GM10266 (cell line): ENCODE data around the gene JAKMIP1.

Experiments
- DNase-seq: peaks from one replicate; pipeline ENCODE4 v3.0.0; 2012; ENCODE audit errors: extremely low spot score
- TF ChIP-seq, protein P1 (sequence below): IDR thresholded peaks from 2 replicates; pipeline ENCODE4 v1.5.1; 2012; ENCODE audit warnings: mild to moderate bottlenecking, low read depth; ENCODE audit not compliant: control insufficient read depth, insufficient read depth; ENCODE audit errors: missing control alignments

JAKMIP1 gene

DNA sequence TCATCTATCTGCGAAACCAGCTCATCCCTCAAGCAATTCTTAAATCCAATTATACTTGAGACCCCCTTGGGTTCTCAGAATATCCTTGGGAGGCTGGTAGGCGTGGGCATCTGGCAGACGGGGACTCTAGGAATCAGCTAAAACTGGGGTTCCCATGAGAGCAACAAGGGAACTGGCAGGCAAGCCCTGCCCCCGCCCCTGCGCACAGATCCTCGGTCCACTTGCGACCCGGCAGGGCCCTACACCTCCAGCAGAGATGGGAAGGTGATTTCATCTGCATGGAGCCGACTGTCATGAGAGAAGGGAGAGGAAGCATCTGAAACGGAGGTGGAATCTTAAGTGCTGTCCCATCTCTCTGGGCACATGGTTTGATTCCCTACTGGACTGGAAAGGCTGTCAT lies 172.2 kb downstream of the JAKMIP1 start:
- no peak for DNase-seq
- TF ChIP-seq, protein P1, sequence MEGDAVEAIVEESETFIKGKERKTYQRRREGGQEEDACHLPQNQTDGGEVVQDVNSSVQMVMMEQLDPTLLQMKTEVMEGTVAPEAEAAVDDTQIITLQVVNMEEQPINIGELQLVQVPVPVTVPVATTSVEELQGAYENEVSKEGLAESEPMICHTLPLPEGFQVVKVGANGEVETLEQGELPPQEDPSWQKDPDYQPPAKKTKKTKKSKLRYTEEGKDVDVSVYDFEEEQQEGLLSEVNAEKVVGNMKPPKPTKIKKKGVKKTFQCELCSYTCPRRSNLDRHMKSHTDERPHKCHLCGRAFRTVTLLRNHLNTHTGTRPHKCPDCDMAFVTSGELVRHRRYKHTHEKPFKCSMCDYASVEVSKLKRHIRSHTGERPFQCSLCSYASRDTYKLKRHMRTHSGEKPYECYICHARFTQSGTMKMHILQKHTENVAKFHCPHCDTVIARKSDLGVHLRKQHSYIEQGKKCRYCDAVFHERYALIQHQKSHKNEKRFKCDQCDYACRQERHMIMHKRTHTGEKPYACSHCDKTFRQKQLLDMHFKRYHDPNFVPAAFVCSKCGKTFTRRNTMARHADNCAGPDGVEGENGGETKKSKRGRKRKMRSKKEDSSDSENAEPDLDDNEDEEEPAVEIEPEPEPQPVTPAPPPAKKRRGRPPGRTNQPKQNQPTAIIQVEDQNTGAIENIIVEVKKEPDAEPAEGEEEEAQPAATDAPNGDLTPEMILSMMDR = no peak

DNA sequence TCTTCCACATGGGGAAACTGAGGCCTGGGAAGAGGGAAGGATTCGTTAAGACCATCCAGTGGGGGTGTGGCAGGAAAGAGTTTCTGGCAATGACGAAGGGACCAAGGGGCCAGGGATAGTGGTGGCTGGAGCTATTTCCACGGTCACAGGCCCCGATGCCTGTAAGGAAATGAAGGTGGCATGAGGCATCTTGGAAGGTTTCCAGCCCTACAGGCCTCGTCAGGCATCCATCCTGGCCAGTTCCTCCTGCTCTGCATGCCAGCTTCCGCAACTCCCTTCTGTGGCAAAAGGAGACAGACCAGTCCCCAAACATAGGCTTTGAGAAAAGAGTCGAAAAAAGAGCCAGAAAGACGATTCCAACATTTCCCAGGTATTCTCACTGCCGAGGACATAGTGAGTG lies 173.0 kb downstream of the JAKMIP1 start:
- DNase-seq = no peak
- TF ChIP-seq, protein P1 = no peak

DNA sequence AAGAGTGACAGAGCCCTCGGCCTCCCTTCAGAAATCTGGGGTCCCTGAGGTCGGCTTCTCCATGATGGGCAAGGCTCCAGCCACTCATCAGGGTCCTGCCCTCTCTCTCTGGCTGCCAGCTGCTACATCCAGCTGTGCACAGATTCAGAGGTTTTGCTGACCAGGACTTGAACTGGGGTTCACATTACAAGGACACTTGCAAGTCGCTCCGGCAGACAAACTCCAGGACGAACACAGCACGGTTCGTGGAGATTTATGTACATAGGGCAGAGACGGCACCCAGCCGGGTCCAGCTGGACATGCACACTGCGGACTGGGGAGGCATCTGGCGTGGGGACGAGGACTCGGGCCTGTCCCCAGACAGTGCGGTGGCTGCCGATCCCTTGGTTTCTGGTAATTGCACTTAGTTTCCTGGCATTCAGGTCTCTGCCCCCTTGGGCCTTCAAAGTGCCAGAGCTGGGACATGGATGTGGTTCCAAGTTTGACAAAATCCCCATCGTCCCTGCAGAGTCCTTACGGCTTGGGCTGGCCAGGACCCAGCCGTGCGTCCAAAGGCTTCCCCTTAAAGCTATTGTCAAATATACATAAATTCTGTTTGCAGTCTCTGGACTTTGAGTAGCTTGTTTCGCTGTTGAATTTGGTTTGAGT lies 175.9 kb downstream of the JAKMIP1 start:
- TF ChIP-seq, protein P1 = no peak
- DNase-seq = no peak

DNA sequence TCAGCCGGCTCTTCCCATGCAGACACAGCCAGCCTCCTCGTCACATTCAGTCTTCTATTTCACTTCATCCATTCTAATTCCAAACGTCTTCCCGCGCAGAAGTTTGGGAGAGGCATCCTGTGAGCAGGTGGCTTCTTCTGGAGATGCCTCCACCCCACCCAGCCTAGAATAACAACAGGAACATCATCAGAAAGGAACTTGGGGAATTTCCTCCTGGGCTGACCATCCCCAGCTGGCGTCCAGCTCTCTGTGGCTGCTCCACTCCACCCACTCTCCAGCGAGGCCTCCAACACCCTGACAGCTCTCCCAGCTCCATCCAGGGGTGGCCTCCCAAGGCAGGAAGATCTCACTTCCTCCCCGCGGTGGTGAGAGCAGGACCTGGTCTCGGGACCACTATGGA lies 176.6 kb downstream of the JAKMIP1 start:
- no peak for DNase-seq

DNA sequence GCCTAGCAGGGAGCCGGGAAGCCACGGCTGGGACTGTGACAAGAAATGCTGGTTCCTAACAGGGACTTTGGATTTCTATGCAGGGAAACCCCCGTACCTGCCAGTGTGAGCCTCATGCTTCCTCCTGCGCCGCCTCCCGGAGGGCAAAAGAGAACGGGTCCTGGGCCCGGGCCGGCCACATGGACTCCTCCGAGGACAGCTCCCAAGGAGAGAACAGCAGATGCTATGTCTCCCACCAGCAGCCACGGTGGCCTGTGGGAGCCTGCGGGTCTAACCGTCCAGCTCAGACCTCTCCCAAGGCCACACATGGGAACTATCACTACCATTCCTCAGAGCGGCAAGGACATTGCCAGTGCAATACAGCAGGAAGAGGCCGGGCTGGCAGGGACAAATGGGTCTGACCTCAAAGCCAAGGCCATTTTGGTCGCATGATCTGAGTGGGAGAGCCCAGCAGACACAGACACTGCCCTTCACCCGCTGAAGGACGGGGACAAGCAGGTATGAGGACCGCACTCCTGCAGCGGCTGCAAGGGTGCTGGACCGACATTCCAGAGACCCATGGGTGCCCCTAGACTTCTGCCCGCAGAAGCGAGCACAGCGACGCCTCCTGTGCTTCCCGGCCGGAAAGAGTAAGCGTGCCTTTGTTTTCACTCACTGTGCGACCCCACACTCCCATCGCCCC lies 177.6 kb downstream of the JAKMIP1 start:
- TF ChIP-seq, protein P1 = no peak
- no peak for DNase-seq

More for the DNA sequence above, 176.6 kb downstream of the JAKMIP1 start:
- TF ChIP-seq, protein P1 = no peak

DNA sequence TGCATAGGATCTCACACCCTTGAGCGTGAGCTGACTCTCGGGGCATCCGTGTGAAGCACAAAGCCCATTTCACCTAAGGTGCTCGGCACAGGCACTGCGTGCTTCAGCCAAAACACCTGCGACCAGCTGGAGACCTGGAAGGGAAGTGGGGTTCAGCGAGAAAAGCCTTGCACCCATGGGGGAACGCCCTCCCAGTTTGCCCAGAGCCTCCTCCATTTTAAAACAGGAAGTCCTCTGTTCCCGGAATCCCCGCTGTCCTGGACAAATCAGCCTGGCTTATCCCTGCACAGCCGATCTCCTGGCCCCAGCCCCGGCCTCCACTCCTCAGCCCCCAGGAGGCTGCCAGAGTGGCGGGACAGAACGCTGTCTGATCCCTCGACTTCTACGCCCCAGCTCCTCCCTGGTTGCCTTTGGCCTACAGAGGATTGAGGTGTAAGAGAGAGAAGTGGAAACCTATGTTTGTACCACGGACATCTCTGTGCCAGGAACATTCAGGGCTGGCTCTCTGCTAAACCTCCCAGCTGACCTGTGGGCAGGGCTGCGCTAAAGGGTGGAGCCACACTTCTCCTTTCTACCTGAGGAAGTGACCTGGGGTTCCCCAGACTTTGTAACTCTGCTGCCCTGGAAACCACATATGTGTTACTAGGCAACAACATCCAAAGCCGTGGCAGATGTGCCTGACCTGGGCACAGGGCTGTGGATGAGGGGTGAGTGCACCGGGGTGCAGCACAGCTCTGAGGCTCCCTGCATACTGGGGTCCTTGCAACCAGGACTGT lies 178.3 kb downstream of the JAKMIP1 start:
- TF ChIP-seq, protein P1 = no peak
- DNase-seq = no peak

DNA sequence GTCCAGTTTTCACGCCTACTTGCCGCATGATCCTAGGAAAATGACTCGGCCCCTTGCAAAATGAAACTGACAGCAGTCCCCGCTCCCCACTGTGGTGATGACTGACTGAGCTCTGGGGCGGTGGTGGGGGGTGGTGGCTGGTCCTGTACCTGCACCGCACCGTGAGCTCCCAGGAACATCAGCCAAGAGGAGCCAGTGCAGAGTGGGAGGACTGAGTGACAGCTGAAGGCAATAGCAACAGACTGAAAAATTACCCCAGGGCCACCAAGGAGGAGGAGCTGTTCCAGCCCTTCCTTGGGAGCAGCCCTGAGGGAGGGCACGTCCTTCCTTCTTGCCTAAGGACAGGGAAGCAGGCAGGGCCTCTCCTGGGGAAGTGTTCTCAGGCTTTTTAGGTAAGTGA lies 179.7 kb downstream of the JAKMIP1 start:
- TF ChIP-seq, protein P1 = no peak
- no peak for DNase-seq
